Esophagus (tissue), 2 donors: Measurements from ENCODE around the gene C11orf86. TPM values are rescaled to one million over a fixed set of nuclear protein-coding genes. Genes with fewer than 3 reads are reported as not detected.

ENCODE experiments used
- H3K27ac ChIP-seq, 2 donors: one replicate each; pipeline ENCODE4 v1.5.1; 2013; ENCODE audit warnings: low read depth in 2 of 2, mild to moderate bottlenecking in 2 of 2, inconsistent platforms in 1 of 2, low read length in 1 of 2, moderate library complexity in 1 of 2
- H3K27me3 ChIP-seq, 2 donors: one replicate each; pipeline ENCODE4 v1.6.1; 2013; ENCODE audit warnings: low read length in 2 of 2, control low read depth in 1 of 2, mild to moderate bottlenecking in 1 of 2; ENCODE audit not compliant: insufficient read depth in 2 of 2, control insufficient read depth in 1 of 2
- H3K36me3 ChIP-seq, 2 donors: one replicate each; pipeline ENCODE4 v1.6.1; 2013; ENCODE audit warnings: low read length in 1 of 2; ENCODE audit not compliant: control insufficient read depth in 2 of 2, insufficient read depth in 2 of 2
- H3K4me1 ChIP-seq, 2 donors: one replicate each; pipeline ENCODE4 v1.6.1; 2013; ENCODE audit warnings: low read length in 1 of 2; ENCODE audit not compliant: control insufficient read depth in 2 of 2, insufficient read depth in 2 of 2
- H3K4me3 ChIP-seq, 2 donors: one replicate each; pipeline ENCODE4 v1.5.1; 2013; ENCODE audit warnings: low read length in 2 of 2, mild to moderate bottlenecking in 2 of 2, low read depth in 1 of 2, moderate library complexity in 1 of 2
- H3K9me3 ChIP-seq, 2 donors: one replicate each; pipeline ENCODE4 v1.6.1; 2013; ENCODE audit warnings: mild to moderate bottlenecking in 2 of 2, low read depth in 1 of 2, low read length in 1 of 2, moderate library complexity in 1 of 2; ENCODE audit not compliant: control insufficient read depth in 2 of 2, insufficient read depth in 1 of 2
- WGBS, 2 donors: extraction: QIAGEN DNeasy Blood & Tissue Kit; methylation state at CpG; one replicate each; pipeline ENCODE4 v1.1.7; 2013; 5-methylcytosine and 5-hydroxymethylcytosine counted together
- polyA plus RNA-seq, 2 donors: library from polyadenylated mRNA; stranded (reverse); fragments of 200-250 nt; gene quantifications; one replicate each; pipeline ENCODE4 v1.2.3, GENCODE V29; 2013
- donor health status: healthy with polysubstance abuse.
- donor health status: Bipolar disorder and iron deficiency.

The C11orf86 gene
- polyA plus RNA-seq, 2 donors, result not detected

DNA sequence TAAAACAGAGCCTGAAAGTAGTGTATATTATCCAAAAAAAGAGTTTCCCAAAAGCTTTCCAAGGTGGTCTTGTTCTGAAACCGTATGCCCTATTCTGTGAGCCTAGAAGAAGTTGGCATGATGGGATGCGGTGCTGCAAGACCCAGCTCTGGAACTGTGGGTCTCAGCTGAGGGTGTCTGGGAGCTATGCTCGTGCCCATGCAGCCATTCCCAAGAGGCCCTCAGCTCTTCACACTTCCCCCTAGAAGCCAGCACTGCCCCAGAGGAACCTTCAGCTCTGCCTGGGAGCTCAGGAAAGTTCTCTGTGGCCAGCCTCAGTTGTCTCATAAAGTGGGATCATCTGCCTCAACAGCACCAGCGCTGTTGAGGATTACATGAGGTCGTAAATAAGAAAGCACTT lies 41.4 kb downstream of the C11orf86 start:
- Histone ChIP-seq H3K4me1 (no peaks in the 10 kb centered on the region), H3K27ac (no peak overlapping the region), H3K36me3 (no peaks in the 10 kb centered on the region), H3K9me3 (no peaks in the 10 kb centered on the region), H3K27me3 (no peaks in the 10 kb centered on the region), H3K4me3 (no peak overlapping the region)
- 88 to 90% methylated on average over 5 of the region's 5 CpGs for WGBS, 2 donors

DNA sequence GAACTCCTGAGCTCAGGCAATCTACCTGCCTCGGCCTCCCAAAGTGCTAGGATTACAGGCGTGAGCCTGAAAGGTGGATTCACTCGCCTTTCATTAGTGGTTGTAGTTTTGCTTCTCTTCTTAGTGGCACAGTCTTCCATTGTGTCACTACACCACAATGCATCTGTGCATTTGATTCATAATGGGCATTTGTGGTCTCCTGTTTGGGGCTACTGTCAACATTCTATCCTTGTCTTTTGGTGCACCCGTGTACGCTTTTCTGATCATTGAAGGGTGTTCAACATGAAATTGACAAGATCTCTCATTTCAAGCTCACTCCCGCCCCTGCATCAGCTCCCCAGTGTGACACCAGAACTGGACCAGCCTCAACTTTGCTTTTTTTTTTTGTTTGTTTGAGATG lies 45.8 kb downstream of the C11orf86 start:
- Histone ChIP-seq H3K4me1 (peaks cover 3 to 13% of the 10 kb centered on the region in 2 donors), H3K27ac (no peak overlapping the region), H3K36me3 (no peaks in the 10 kb centered on the region), H3K9me3 (no peaks in the 10 kb centered on the region), H3K27me3 (no peaks in the 10 kb centered on the region), H3K4me3 (no peak overlapping the region)
- WGBS, 2 donors, result 80 to 86% methylated on average over 6 of the region's 6 CpGs

DNA sequence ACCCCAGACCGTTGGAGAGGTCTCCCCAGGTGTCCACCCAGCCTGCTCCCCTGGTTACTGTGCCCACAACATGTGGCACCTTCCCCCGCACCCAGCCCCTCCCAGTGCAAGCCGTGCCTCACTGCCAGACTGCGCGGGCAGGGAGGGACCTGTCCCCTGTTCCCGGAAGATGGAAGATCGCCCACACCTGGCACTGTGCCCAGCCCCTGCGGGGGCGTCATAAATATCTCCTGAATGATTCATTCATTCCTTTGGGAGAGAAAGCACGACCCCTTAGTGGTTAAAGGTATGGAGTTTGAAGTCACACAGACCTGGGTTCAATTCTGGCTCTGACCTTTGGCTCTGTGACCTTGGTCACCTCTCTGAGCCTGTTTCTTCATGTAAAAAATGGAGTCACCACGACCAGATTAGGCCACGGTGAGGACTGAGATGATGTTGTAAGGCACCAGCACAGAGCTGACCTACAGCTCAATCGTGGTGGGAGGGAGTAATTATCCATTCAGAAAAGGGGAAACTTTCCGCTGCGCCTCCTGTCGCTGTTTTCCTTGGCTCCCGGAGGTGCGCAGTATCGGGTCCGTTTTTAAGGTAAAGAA lies 47.3 kb downstream of the C11orf86 start:
- no peaks in the 10 kb centered on the region for H3K36me3 ChIP-seq
- 12 to 16% methylated on average over 20 of the region's 20 CpGs for WGBS, 2 donors
- H3K27me3 ChIP-seq, result no peaks in the 10 kb centered on the region
- no peaks in the 10 kb centered on the region for H3K9me3 ChIP-seq
- H3K27ac ChIP-seq, result no peak overlapping the region
- peaks cover 3 to 13% of the 10 kb centered on the region in 2 donors for H3K4me1 ChIP-seq
- peak overlapping the region in 1 of 2 donors; percentile 59 for H3K4me3 ChIP-seq

DNA sequence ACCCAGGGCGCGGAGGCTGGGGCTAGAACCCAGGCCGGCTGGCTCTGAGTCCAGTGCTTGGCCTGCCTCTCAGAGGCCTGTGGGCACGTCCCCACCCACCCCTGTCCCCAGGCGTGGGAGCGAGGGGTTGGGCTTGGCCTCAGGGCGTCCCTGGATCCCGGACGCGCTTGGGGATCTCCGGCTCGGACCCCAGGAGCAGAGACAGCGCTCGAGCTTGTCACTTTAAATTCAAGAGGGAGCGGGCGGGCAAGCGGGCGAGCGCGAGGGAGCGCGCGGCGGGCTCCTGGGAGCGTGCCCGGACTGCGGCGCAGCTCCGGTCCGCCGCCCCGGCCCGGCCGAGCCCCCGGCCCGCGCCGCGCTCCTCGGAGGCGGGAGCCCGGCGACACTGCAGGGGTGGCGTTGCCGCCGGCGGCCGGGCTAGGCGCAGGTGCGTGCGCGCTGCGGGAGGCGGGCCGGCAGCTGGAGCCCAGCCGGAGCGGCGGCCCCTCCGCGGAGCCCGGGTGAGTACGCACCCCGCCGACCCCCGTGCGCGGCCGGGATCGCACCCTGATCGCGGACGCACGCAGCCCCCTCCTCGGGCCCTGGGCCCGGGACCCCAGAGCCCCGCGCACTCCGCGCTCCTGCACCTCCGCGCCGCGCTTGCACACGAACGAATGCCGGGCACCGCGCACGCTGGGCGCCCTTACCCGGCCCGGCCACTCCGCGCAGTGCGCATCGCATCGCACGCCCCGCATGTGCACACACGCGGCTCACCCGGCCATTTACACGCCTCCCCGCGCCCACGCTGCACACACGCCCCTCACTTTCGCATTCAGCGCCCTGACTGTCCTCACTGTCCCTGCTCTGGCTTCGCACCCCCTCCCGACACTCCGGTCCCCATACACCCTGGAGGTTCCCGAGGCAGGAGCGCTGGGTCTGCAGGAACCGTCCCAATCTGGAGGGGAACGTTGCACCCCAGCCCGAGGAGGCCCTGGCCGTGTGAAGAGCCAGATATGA lies 48.2 kb downstream of the C11orf86 start, which contains the start of gene SYT12:
Gene SYT12, plus strand, starts transcription at position 174 of the 996 bp plus-strand sequence. CDS start 7,011 bp downstream, outside the sequence.
- no peaks in the 10 kb centered on the region for H3K36me3 ChIP-seq

DNA sequence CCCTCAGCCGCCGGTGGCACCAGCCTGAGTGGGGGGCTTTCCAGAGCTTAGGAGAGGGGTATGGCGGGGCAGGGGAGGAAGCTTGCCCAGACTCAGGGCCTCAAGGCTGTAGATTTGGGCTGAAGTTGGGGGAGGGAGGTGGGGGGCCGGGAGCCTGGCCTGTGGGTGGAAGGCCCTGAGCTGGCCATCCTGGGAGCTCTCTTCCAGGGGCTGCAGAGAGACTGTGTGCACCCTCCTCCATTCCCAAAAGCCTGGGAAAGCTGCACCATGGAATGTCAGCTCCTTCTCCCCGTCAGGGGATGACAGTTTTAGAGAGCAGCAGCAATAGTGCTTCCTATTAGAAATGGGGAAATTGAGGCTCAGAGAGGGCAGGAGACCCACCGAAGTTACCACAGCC lies 48.9 kb downstream of the C11orf86 start:
- H3K9me3 ChIP-seq, result no peaks in the 10 kb centered on the region
- H3K4me3 ChIP-seq, result peak overlapping the region in 1 of 2 donors; percentile 59
- H3K36me3 ChIP-seq, result no peaks in the 10 kb centered on the region
- no peak overlapping the region for H3K27ac ChIP-seq
- 46 to 51% methylated on average over 6 of the region's 6 CpGs for WGBS, 2 donors
- no peaks in the 10 kb centered on the region for H3K27me3 ChIP-seq
- peaks cover 3 to 15% of the 10 kb centered on the region in 2 donors for H3K4me1 ChIP-seq

More for the DNA sequence above, 48.2 kb downstream of the C11orf86 start, which contains the start of gene SYT12:
- Histone ChIP-seq H3K9me3 (no peaks in the 10 kb centered on the region), H3K4me3 (peak within 1 kb of the TSS; percentile 41 to 59), H3K27ac (no peak within 1 kb of the TSS), H3K4me1 (peaks cover 3 to 15% of the 10 kb centered on the region in 2 donors), H3K27me3 (no peaks in the 10 kb centered on the region)
- WGBS, 2 donors, result 2 to 3% methylated on average over 97 to 118 of the region's 118 CpGs

DNA sequence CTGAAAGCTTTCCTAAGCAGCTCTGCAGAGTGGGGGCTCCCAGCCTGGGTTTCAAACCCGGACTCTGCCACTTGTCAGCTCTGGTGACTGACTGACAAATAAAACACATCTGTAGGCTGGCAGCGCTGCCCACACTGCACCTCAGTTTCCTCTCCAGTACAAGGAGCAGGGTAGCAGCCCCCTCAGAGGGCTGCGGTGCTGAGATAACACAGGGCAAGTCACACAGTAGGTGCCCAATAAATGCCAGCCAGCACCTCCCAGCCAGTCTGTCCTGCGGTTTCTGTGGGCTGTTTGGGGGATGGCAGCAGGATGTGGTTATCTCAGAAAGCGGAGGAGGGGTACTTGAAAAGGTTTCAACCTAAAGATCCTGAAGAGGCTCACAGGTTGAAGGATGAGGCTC lies 49.3 kb downstream of the C11orf86 start:
- Histone ChIP-seq H3K27me3 (no peaks in the 10 kb centered on the region), H3K4me3 (no peak overlapping the region), H3K27ac (no peak overlapping the region), H3K9me3 (no peaks in the 10 kb centered on the region), H3K36me3 (no peaks in the 10 kb centered on the region), H3K4me1 (peaks cover 3 to 15% of the 10 kb centered on the region in 2 donors)
- 75 to 79% methylated on average over 5 of the region's 5 CpGs for WGBS, 2 donors

DNA sequence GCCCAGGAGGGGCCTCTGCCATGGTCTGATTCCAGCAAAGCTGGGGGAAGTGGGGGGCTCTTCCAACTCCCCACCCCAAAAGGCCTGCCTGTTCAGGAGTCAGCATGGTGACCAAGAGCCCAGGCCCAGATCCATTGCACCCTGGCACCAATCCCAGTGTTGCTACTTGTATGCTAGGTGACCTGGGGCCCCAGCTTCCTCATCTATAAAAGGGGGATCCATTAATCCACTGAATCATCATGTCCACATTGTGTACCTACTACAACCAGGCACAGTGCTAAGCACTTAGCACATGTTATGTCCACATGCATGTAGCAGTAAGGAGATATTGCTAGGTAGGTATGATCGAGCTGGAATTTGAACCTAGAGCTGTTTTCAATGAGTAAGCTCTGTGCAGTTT lies 49.9 kb downstream of the C11orf86 start:
- H3K4me3 ChIP-seq, result no peak overlapping the region
- peaks cover 3 to 15% of the 10 kb centered on the region in 2 donors for H3K4me1 ChIP-seq
- H3K36me3 ChIP-seq, result no peaks in the 10 kb centered on the region
- no peaks in the 10 kb centered on the region for H3K9me3 ChIP-seq
- no peaks in the 10 kb centered on the region for H3K27me3 ChIP-seq
- WGBS, 2 donors, result 74 to 79% methylated on average over 1 of the region's 1 CpG
- H3K27ac ChIP-seq, result no peak overlapping the region

DNA sequence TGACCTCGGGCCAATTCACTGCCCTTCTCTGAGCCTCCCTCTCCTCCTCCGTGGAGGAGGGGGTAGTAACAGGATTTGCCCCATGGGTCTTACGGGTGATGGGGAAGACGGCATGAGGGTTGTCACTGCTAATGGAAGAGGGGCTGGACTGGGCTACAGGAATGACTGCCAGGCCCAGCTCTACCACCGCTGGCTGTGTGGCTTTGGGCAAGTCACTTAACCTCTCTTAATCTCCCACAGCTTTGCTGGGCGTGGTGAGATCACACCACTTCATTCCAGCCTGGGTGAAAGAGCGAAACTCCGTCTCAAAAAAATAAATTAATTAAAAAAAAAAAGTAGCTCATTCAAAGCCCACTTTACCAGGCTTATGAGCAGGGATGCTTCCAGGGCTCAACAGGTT lies 50.6 kb downstream of the C11orf86 start:
- H3K9me3 ChIP-seq, result no peaks in the 10 kb centered on the region
- 85 to 88% methylated on average over 8 of the region's 8 CpGs for WGBS, 2 donors
- peaks cover 3 to 15% of the 10 kb centered on the region in 2 donors for H3K4me1 ChIP-seq
- H3K27ac ChIP-seq, result no peak overlapping the region
- no peaks in the 10 kb centered on the region for H3K36me3 ChIP-seq
- no peaks in the 10 kb centered on the region for H3K27me3 ChIP-seq
- H3K4me3 ChIP-seq, result no peak overlapping the region
